Left renal cortex interstitium (tissue), 4 donors: Measurements from ENCODE around the gene NDST1. TPM values are rescaled to one million over a fixed set of nuclear protein-coding genes. Genes with fewer than 3 reads are reported as not detected.

Experiments
- DNase-seq, 4 donors: peaks; one replicate each; pipeline ENCODE4 v3.0.0-alpha.2; 2013; ENCODE audit warnings: low read depth in 4 of 4, low spot score in 2 of 4, missing footprints in 1 of 4
- polyA plus RNA-seq, 4 donors: library from polyadenylated mRNA; unstranded; fragments of 120-200 nt; gene quantifications; one replicate each; pipeline ENCODE4 v1.2.1, GENCODE V29; 2013; ENCODE audit not compliant: insufficient read length in 4 of 4

The NDST1 gene
- polyA plus RNA-seq, 4 donors = 53.3 to 68.6 (median 57.9) TPM

DNA sequence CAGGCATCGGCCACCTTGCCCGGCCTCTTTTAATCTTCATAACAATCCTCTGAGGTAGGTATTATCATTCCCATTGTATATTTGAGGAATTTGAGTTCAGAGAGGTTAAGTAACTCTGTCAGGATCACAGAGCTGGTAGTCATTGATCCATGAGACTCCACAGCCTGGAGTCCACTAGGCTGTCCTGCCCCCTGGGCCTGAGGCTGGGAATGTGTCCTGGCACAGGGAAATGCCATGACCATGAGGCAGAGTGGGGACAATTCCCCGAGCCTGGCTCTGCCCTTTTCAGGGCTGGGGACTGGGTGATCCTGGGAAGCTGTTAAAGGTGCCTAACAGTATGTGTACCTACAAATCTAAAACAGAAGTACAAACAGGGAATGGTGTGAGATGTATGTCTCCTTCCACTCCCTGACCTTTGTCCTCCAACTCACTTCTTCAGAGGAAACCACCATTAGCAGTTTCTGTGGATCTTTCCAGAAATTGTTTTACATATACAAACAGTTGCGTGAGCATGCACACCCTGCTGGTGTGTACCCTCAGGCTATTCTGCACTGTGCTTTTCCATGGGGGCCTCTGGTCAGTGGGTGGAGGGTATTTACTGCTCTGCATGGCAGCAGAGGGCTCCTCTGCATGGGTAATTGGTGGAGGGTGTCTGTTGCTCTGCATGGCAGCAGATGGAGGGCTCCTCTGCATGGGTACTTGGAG is 53.8 kb downstream of the NDST1 start:
- no peak for DNase-seq

DNA sequence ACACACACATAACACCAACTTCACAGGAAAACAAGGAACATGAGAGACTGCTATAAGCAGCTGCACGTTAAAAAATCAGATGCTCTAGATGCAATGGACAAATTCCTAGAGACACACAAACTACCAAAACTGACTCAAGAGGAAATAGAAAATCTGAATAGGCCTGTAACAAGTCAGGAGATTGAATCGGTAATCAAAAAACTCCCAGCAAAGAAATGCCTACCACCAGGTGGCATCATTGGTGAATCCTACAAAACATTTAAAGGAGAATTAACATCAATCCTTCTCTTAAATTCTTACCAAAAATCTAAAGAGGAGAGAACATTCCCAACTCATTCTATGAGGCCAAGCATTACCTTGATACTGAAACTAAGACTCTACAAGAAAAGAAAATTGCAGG is 54.9 kb downstream of the NDST1 start:
- DNase-seq = no peak

DNA sequence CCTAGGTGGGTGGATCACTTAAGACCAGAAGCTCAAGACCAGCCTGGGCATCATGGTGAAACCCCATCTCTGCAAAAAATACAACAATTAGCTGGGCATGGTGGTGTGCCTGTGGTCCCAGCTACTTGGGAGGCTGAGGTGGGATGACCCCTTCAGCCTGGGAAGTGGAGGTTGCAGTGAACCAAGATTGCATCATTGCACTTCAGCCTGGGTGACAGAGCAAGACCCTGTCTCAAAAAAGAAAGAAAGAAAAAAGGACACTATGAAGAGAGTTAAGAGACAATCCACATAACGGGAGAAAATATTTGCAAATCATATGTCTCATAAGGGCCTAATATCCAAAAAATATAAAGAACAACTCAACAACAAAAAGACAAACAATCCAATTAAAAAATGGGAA is 57.9 kb downstream of the NDST1 start:
- DNase-seq = no peak

DNA sequence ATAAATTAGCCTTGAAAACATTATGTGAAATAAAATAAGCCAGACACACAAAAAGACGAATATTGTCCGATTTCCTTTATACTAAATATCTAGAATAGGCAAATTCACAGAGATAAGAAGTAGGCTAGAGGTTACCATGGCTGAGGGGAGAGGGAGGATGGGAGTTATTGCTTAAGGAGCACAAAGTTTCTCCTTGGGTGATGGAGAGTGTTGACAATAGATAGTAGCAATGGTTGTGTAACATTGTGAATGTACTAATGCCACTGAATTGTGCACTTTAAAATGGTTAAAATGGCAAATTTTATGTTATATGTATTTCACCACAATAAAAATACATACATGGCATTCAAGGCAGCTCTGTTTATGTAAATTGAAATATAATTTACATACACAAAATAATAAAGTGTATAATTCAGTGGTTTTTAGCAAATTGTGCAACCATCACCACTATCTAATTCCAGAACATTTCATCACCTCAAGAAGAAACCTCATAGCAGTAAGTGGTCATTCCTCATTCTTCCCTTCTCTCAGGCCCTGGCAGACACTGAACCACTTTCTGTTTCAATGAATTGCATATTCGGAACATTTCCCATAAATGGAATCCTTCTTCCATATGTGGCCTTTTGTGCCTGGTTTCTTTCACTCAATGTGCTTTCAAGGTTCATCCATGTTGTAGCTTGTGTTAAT is 59.2 kb downstream of the NDST1 start:
- no peak for DNase-seq

DNA sequence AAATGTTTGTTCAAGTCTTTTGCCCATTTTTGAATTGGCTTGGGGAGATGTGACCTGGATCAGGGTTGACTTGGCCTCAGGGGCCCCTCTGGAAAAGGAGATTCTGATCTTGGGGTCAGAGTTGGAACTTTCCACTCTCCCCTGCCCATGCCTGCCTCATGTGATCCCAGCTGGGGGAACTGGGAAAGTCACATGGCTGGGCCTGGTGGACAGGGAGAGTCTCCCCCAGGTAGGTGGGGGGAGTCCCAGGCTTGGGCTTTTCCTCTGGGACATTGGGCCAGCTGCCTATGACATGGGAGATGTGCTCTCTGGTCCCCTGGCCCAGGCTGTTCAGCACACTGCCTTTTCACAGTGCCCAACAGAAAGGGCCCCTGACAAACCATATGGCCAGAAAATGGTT is 60.7 kb downstream of the NDST1 start:
- DNase-seq = no peak

DNA sequence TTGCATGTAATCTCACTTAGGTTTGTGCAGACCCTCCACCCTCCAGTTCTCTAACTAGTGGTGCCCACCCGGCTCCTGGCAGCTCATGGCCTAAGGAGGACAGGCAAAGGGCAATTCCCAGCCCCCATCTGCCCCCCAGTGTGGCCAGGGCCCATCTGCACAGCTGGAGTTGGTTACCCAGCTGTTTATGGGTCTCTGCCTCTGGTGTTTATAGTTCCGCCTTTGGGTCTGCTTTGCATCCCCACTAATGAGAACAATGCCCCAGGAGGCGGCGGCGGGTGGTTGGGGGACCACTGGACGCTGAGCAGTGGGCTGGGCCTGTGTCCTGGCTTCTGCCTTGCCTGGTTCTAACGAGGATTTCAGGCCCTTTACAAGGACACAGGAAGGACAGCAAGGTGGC is 62.4 kb downstream of the NDST1 start:
- no peak for DNase-seq

DNA sequence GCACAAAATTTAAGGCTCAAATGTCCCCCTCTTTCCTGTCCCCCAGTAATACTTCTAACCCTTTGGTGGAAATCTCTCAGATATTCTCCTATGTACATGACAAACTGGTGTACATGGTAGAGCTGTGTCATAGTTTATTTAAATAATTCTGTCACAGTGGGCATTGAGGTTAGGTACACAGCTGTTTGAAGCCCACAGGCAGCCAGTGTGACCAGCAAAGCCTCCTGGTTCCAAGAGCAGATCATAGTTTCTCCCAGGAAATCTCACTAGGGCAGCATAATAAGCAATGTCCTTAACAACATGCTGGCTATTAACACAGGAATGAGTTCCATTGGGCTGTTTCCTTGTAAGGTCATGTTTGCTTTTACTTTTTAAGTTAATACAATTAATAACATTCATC is 63.9 kb downstream of the NDST1 start:
- DNase-seq = no peak

DNA sequence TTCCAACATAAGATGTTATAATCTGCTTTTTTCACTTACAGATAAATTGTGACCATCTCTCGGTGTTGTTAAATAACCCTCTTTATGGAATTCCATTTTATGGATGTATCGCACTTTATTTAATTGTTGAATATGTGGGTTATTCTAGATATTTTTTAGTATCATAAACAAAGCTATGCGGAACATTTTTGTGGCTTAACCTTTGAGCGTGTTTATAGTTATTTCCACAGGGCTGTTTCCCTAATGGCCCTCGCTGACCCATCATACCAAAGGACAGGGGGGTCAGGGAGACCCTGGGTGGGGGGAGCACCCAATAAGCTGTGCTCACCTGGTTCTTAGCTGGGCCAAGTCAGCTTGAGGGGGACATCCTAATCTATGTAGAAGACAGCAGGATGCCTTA is 65.3 kb downstream of the NDST1 start:
- DNase-seq = no peak

DNA sequence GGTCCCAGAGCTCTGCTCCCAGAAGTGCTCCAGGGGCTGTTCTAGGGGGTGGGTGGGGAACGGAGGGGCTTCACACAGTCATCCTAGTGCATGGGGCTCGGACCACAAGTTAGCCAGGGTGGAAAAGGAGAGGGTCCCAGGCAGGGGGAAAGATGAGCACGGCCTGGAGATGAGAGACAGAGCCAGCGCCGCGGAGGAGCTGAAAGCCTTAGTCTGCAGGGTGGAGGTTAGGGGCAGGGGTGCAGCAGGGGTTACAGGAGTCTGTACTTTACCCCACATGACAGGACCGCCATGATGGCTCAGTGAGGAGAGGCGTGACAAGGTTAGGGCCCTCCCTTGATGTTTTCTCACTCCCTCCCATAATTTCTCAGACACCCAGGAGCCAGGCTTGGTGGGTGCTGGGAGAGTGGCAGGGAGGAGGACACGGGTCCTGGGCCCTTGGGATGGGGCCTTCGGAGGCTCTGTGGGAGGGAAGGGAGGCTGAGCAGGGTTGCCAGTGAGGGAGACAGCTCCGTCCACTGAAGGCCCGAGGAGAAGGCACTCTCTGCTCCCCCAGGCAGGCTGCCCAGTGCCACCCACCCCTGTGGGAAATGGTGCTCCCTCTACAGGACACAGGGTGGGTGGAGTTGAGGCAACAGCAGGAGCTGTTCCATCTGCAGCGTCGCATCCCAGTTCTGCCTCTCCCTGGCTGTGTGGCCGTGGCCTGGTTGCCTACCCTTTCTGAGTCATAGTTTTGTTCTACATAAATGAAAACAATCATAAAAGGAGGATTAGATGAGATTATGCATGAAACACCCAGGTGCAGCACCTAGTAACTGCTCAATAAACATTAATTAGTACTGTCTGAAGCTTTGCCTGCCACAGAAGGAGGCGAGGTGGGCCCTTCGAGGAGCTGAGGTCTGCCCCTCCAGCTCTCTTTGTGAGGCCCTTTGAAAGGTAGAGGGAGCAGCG is 66.2 kb downstream of the NDST1 start:
- no peak for DNase-seq

DNA sequence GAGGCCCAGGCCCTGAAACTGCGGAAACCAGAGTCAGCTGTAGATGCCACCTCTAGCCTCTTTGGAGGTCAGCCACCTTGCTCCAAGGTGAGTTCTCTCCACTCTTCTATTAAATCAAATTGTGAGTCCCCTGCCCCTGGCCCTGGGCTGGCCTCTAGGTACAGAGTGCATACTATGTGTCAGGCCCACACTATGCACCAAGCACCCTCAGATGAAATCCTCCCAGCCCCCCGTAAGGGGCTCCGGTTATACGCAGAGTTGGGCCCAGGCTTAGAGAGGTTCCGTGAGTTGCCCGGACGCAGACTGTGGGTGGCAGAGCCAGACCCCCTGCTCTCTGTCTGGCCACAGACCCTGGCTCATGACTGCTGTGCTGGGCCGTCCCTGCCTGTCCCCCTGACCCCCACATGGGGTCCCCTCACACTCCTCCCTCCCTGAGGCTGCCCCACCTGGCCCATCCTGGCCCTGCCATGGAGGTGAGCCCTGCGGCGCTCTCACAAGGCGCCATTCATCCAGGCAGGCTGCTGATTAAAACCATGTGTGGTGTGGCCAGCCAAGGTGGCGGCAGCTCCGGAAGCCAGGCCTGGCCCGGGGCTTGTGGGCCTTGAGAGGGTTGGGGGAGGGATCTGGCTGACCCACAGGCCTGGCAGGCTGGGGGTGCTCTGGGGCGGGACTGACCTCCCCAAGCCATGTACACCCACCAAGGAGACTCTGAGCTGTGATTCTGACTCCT is 67.1 kb downstream of the NDST1 start:
- DNase-seq = no peak

DNA sequence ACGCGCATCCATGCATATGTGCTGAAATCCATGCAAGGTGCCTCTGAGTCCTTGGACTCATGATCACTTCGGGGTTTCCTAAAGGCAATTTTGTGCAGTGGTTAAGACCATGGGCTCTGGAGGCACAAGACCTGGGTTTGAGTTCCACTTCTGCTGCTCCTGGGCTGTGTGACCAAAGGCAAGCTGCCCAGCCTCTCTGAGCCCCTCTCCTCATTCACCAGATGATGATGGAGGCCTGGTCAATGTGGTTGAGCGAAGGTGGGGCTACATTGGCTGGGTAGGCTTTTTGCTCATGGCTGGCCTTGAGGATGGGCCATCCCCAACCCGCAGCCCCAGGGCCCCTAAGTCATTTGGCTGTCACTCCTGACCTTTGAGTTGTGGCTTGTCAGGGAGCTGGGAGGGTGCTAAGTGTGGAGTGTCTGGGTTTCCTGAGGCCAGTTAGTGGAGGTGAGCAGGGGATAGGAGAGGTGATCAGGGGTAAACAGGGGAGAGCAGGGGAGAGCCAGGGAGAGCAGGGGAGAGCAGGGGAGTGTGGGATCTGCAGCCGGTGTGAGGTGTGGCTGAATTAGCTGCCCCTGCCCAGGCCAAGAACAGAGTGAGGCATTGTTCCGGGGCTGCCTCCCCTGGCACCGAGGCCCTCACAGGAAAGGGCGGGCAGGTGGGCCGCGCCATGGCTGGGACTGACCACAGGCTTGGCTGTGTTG is 68.0 kb downstream of the NDST1 start:
- DNase-seq = no peak

DNA sequence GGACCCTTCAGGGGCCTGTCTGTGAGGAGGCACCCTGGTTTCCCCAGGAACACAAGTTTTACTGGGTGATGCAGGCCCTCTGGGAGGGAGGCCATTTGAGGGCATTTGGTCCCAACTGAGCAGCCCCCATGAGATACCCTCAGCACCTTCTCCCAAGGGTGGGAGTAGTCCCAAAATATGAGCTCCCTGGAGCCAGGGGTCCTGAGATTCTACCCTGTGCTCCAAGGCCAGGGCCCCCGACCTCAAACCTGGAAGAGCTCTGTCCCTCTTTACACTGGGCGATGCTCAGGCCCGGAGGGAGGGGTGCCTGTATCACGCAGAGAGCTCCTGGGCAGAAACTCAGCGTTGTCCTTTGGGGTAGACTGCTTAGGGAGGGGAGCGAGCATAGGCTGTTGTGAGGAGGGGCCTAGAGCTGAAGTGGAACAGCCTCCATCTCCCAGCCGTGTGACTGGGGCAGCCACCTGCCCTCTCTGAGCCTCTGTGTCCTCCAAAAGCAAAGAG is 68.6 kb downstream of the NDST1 start:
- no peak for DNase-seq

DNA sequence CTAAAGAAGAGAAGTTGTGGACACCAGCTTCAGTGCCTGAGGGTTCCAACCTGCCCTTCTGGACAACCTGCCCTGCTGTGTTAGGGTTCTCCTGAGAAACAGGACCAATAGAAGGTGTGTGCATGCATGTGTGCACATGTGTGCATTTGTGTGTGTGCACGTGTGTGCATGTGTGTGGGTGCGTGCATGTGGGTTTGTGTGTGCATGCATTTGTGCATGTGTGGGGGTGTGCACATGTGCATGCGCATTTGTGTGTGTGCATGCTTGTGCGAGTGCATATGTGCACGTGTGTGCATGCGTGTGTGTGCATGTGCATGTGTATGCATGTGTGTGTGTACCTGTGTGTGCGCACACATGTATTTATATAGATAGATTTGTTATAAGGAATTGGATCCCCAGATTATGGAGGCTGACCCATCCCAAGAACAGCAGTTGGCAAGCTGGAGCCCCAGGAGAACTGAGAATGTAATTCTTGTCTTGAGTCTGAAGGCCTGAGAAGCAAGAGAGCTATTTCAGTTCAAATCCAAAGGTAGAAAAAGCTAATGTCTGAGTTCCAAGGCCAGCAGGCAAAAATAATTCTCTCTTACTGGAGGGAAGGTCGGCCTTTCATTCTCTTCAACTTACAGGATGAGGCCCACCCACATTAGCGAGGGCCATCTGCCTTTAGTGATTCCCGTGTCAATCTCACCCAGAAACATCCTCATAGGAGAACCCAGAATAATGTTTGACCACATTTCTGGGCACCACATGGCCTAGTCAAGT is 69.6 kb downstream of the NDST1 start:
- DNase-seq = no peak

DNA sequence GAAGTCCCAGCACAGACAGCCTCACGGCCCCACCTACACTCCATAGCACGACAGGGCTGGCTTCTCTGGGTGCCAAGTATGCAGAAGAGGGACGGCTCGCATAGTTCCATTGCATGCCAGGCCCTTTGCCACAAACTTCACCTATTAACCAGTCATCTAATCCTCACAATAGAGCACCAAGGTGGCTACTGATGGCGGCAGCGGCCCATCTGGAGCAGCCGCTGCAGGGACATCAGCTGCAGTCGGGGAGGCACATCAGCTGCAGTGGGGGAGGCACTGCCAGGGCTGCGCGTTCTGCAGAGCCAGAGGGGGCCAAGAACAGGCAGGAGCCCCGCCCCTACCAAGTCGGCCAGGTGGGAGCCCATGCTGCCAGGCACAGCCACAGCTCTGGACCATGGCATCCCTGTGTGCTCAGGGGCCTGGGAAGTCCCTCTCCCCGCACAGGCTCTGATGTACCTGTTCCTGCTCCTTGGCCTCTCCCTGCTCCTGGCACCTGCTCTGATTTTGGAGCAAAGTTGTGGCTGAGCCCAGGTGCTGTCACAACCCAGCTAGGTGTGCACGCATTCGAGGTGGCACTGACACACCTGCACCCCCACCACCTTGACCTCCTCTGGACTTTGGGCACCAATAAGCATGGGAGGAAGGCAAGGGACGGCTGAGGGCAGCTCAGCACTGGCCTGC is 71.0 kb downstream of the NDST1 start:
- DNase-seq = no peak

DNA sequence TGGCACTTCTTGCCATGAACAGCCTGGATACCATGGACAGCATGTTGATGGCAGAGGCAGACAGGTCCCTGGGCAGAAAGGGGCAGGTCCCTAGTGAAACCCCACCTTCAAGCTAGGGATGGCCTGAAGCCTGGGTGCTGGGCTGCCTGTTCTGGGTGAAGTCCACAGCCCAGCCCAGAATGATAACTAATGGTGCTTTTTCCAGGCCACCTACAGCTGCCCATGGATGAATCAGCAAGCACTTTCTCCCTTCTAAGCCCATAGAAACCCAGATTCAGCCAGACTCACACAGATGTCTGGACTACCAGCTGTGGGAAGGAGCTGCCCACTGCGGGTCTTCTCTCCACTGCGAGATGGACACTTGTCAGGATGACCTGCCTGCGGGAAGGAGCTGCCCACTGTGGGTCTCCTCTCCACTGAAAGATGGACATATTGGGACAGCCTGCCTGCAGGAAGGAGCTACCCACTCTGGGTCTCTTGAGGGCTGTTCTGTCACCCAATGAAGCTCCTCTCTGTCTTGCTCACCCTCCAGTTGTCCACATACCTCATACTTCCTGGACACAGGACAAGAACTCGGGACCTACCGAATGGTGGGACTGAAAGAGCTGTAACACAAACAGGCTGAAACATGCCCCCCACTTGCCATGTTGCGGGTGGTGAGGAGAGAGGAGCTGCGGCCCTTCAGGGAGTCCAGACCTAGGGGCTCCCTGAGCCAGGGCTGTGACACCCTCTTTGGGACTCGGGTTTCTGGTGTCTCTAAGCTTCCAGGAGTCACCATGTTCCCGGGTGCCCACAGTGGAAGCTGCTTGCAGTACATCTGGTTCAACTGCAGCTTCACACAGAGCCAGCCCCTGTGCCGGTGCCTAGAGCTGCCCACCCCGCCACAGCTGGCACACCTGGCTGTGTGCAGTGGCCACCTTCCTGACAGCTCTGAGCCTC is 71.8 kb downstream of the NDST1 start:
- DNase-seq = no peak

DNA sequence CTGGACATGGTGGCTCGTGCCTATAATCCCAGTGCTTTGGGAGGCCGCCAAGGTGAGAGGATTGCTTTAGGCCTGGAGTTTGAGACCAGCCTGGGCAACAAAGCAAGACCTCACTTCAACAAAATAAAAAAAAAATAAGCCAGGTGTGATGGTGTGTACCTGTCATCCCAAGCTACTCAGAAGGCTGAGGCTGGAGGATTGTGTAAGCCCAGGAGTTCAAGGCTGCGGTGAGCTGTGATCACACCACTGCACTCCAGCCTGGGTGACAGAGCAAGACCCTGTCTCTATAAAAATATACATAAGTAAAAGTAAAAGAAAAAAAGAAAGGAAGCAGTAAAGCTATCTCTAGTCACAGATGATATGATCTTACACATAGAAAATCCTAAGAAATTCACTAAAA is 73.0 kb downstream of the NDST1 start:
- DNase-seq = no peak
